Loucy (cell line): ENCODE measurements around the gene RHOT1.

ENCODE experiments used
- EZH2phosphoT487 ChIP-seq: fragments of 200-600 bp; IDR thresholded peaks from 2 replicates; pipeline ENCODE4 v1.6.1; 2018; ENCODE audit warnings: antibody characterized with exemption, mild to moderate bottlenecking, moderate library complexity, borderline replicate concordance
- TF ChIP-seq, protein P1 (sequence below): fragments of 200-600 bp; sonication (generic); conservative IDR thresholded peaks from 2 replicates; pipeline ENCODE4 v1.5.1; 2014; ENCODE audit warnings: mild to moderate bottlenecking, antibody characterized with exemption, low read length

DNA sequence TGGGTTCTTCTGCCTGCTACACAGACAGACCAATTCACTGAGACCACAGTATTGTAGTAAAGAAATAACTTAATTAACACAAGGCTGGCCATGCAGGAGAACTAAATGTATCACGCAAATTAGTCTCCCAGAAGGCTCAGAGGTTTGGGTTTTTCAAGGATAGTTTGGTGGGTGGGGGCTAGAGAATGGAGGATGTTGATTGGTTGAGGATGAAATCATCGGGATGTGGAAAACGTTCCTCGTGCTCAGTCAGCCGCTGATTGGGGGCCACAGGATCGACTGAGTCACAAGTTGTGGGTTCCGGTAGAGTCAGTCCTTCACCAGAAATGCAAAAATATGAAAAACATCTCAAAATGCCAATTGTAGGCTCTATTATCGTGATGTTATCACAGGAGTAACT, 18.7 kb downstream of the RHOT1 start:
- TF ChIP-seq, protein P1, sequence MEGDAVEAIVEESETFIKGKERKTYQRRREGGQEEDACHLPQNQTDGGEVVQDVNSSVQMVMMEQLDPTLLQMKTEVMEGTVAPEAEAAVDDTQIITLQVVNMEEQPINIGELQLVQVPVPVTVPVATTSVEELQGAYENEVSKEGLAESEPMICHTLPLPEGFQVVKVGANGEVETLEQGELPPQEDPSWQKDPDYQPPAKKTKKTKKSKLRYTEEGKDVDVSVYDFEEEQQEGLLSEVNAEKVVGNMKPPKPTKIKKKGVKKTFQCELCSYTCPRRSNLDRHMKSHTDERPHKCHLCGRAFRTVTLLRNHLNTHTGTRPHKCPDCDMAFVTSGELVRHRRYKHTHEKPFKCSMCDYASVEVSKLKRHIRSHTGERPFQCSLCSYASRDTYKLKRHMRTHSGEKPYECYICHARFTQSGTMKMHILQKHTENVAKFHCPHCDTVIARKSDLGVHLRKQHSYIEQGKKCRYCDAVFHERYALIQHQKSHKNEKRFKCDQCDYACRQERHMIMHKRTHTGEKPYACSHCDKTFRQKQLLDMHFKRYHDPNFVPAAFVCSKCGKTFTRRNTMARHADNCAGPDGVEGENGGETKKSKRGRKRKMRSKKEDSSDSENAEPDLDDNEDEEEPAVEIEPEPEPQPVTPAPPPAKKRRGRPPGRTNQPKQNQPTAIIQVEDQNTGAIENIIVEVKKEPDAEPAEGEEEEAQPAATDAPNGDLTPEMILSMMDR: no peak
- TF ChIP-seq EZH2phosphoT487: no peak
